A204.1 (cell line): Measurements from ENCODE around the gene KCNJ6.

ENCODE experiments used
- FAIRE-seq: peaks from 2 replicates; lab custom pipeline; 2012; peaks lifted over from hg19 to GRCh38; lab: Jason Lieb, UNC

KCNJ6 gene

GRCh38 chr21:37904856-37905255, 11.4 kb downstream of the KCNJ6 start:
- FAIRE-seq: no peak

DNA sequence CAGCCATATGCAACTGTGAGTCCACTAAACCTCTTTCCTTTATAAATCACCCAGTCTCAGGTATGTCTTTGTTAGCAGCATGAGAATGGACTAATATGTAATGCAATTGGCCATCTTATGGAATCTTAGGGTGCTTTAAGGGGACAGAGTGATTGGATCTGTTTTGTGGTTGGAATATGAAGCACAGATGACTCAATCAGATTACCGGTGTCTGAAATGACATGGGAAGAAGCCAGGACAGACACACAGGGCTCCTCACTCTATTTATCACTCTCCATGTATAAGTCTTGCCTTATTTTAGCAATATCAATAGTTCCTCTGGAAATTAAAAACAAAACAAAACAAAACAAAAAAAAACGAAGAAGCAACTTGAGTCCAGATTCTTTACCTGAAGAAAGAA, 12.9 kb downstream of the KCNJ6 start:
- no peak for FAIRE-seq

DNA sequence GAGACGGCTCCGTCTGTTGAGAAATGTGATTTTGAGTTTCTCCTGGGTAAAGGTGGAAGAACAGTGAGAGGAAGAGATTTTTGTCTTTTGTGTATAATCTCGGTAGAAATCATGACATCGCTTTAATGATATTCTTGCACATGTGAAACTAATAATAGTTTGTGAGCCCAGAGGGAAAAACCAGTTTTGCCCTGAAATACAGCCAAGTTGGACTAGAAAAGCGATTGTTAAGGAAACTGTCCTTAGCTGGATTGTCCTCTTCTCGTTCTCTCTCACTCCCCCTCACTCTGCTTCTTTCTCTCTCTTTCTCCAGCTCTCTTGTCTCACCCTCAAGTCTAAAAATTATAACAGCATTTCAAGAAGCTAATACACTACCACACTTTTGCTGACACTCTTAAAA, 17.1 kb downstream of the KCNJ6 start:
- no peak for FAIRE-seq

GRCh38 chr21:37896788-37897187, 19.5 kb downstream of the KCNJ6 start:
- no peak for FAIRE-seq

DNA sequence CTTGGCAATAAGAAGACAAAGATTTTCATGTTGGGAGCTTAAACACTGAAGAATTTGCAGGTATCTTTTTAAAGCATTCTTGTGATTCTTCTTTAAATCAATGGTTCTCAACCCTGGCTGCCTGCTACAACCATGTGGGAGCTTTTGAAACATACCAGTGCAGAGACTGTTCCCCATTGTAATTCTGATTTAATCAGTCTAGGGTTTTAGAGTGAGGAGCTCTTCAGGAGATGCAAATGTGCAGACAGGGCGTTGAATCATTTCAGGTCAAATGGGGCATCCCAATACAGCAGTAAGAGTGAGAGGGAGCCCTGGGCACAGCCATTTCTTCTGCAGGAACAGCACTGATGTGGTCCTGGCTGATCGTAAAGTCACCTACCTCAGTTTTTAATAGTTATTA, 24.3 kb downstream of the KCNJ6 start:
- FAIRE-seq: no peak

GRCh38 chr21:37888659-37889058, 27.6 kb downstream of the KCNJ6 start:
- no peak for FAIRE-seq

GRCh38 chr21:37886726-37887299, 29.4 kb downstream of the KCNJ6 start:
- no peak for FAIRE-seq

DNA sequence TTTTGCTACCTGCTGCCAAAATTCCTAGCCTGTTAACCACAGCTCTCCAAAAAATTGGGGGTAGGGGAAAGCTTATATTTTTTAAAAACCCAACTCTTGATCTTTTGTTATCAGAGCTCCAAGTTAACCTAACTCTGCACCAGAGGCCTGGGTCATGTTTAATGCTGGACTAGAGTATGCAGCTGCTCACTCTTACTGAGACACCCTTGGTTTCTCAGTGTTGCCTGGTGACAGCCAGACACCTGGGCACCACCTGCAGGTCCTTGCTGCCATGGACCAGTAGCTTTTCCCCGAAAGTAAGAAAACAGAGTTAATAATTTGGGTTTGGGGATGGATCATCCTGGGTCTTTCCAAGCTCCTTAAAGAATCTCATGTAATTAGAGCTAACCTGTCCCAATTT, 30.1 kb downstream of the KCNJ6 start:
- no peak for FAIRE-seq

- no peak for FAIRE-seq
These were observed 37.2 kb downstream of the KCNJ6 start for GRCh38 chr21:37878946-37879660.

- FAIRE-seq: no peak
These were observed 38.2 kb downstream of the KCNJ6 start for GRCh38 chr21:37877888-37878684.

DNA sequence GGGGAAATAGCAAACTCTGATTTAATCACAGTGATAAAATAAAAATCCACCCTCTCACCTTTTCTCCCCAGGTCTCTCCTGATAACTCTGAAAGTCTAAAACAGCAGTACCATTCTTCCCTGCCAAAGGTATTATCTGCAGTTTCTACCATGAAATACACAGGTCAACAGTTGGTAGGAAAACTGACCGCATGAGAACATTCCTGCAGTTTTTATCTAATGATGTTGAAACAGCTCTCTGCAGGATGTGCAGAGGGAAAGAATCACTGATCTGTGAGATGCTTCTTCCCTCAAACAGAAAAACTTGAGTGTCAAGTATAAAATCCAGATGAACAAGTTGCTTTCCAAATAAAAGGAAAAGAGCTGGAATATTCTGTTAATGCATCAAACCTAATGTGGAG, 39.1 kb downstream of the KCNJ6 start:
- no peak for FAIRE-seq

GRCh38 chr21:37876561-37876960, 39.7 kb downstream of the KCNJ6 start:
- no peak for FAIRE-seq

- FAIRE-seq: no peak
These were observed 41.1 kb downstream of the KCNJ6 start for GRCh38 chr21:37874904-37875780.

GRCh38 chr21:37874481-37874880, 41.8 kb downstream of the KCNJ6 start:
- FAIRE-seq: no peak

DNA sequence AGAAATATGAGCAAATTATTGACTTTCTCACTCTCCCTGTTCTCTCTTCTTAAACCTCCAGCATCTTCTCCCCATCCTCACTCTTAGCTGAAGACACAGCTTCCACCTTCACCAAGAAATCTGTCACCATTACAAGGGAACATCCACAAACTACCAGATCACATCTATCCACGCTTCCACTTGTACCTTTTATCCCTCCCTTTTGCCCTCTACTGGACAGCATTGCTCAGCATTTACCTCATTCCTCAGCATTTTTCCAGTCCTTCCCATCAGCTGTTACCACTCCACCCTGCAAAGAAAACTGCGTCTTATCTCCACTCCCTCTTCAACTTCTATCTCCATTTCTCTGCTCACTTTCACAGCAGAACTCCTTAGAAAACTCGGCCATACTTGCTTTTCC, 42.6 kb downstream of the KCNJ6 start:
- FAIRE-seq: no peak

DNA sequence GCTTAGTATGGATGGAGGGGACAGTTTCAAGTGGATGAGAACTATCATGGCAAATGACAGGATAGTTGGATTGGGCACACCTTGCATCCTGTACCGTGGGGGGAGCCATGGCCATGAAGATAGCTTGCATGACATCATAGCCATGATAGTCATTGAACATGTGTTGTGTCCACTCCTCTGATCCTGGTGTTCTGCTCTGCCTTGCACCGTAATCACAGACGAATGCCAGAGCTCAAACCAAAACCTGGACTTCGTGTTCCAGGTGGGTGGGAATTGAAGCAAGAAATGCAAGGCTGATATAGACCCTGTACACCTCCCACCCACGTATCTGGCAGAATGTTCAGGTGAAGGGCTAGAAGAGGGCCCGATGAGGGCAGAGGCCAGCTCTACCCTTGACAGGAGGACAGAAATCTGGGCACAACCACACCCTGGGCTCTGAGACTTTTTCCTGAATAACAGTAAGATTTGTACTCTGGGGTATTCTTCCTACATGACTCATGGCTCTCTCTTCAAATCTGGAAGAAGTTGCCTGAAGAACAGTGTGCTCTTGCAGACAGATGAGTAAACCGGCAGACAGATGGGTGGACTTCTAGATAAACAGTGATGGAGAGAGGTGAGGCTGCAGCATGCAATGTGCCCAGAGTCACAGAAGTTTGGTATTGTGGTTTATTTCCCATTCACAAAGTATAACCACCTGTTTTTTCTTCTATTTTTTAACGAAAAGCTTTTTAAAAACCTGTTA, 45.0 kb downstream of the KCNJ6 start:
- no peak for FAIRE-seq

- FAIRE-seq: no peak
These were observed 46.0 kb downstream of the KCNJ6 start for GRCh38 chr21:37870221-37870620.

DNA sequence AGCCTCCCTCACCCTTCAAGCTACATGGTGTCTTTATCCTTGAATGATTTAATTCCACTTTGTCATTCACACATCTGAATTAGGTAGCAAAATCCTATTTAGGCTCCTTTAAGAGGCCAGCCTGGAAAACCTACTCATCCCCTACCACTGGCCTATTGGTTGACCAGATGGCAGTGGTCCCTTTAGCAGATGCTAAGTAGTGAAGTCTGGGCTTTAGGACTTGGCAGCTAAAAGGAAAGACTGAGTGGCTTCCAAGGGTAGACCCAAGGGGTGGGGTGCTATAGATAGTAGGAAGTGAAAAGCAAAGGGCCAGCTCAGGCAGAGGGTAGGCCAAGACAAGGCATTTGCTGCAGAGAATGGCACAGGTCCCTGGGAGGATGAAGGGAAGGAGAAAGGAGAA, 46.6 kb downstream of the KCNJ6 start:
- FAIRE-seq: no peak

GRCh38 chr21:37868446-37869295, 47.6 kb downstream of the KCNJ6 start:
- no peak for FAIRE-seq

DNA sequence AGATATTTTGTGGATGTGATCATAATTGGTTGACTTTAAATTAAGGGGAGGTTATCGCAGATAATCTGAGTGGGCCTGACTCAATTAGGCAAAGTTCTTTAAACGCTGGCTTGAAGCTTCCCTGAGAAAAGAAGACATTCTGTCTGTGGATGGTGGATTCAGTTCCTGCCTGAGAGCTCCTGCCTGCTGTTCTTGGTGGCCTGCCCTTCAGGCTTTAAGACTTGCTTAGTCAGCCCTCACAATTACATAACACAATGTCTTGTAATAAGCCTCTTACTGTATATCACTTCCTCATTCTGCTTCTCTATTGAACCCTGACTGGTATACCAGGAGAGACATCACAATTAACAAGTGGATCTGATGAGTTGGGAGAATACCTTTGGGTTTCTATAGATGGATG, 50.2 kb downstream of the KCNJ6 start:
- FAIRE-seq: no peak

DNA sequence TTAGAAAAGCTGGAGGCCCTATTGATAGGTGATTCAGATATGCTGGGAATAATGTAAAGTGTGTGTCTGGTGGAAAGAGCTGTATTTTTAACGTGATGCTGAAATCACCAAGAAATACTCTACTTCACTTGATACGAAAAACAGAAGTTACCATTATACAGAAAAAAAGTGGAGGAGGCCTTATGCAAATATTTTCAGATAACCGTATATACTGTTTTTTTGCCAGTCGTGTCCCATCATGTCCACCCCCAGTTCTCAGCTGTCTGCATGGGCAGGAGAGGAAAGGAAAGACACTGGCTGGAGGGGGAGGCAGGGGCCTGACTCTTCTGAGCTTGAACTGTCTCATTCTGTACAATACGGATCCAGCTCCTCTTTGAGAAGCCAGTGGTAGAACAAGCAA, 51.1 kb downstream of the KCNJ6 start:
- FAIRE-seq: no peak
